Hepatocyte (in vitro differentiated cells): ENCODE measurements around the gene SPACA7.

Experiments used
- CTCF ChIP-seq: fragments of 200-600 bp; sonication (generic); IDR thresholded peaks from 2 replicates; pipeline ENCODE4 v1.5.1; 2016; ENCODE audit warnings: antibody characterized with exemption, mild to moderate bottlenecking; ENCODE audit not compliant: poor library complexity
- EZH2 ChIP-seq: fragments of 200-600 bp; sonication (generic); IDR thresholded peaks from 2 replicates; pipeline ENCODE4 v1.6.1; 2016; ENCODE audit warnings: antibody characterized with exemption, mild to moderate bottlenecking, borderline replicate concordance
- EZH2phosphoT487 ChIP-seq: fragments of 200-600 bp; sonication (generic); IDR thresholded peaks from one replicate; pipeline ENCODE4 v1.6.1; 2018; ENCODE audit warnings: antibody characterized with exemption, mild to moderate bottlenecking, low read depth, moderate library complexity; ENCODE audit not compliant: unreplicated experiment, severe bottlenecking

- TF ChIP-seq CTCF, result no peak
- TF ChIP-seq EZH2phosphoT487, result no peak
- TF ChIP-seq EZH2, result no peak
These were observed 52.5 kb downstream of the SPACA7 start for GRCh38 chr13:112428704-112429103.
